Vagina (tissue), 2 donors: ENCODE measurements around the gene UBE4B. TPM values are rescaled to one million over a fixed set of nuclear protein-coding genes. Genes with fewer than 3 reads are reported as not detected.

Source experiments
- DNase-seq, 2 donors: peaks; one replicate each; pipeline ENCODE4 v3.0.0-alpha.2; 2017; ENCODE audit errors: extremely low spot score in 2 of 2
- H3K27ac ChIP-seq: fragments of 200-600 bp; sonication (generic); one replicate; pipeline ENCODE4 v1.5.1; 2019
- H3K27me3 ChIP-seq: fragments of 200-600 bp; sonication (generic); one replicate; pipeline ENCODE4 v1.5.1; 2019
- H3K36me3 ChIP-seq, 2 donors: fragments of 200-600 bp; sonication (generic); one replicate each; pipeline ENCODE4 v1.5.1; 2017 to 2019
- H3K4me1 ChIP-seq: fragments of 200-600 bp; sonication (generic); one replicate; pipeline ENCODE4 v1.5.1; 2019
- H3K4me3 ChIP-seq, 2 donors: fragments of 200-600 bp; sonication (generic); 1 replicate in 1 of 2; 2 replicates in 1 of 2; pipeline ENCODE4 v1.5.1; 2016 to 2019
- H3K9me3 ChIP-seq: fragments of 200-600 bp; sonication (generic); one replicate; pipeline ENCODE4 v1.5.1; 2019
- POLR2A ChIP-seq, 2 donors: fragments of 450-650 bp; IDR thresholded peaks; one replicate each; pipeline ENCODE4 v1.6.1; 2017; ENCODE audit warnings: antibody characterized with exemption in 2 of 2, mild to moderate bottlenecking in 2 of 2, moderate library complexity in 2 of 2
- POLR2AphosphoS5 ChIP-seq, 2 donors: sonication (generic); formaldehyde crosslinking; IDR thresholded peaks; one replicate each; pipeline ENCODE4 v1.9.0; 2017; ENCODE audit warnings: antibody characterized with exemption in 2 of 2, mild to moderate bottlenecking in 2 of 2, low read depth in 1 of 2; ENCODE audit not compliant: insufficient read depth in 1 of 2
- intact Hi-C: fragments of 100-400 bp; cut with DNase I; formaldehyde crosslinking; loops from one replicate; pipeline ENCODE4 v1.15.1; 2023
- total RNA-seq: library from RNA; depleted of rRNA; stranded (reverse); fragments of >200 nt; gene quantifications from one replicate; pipeline ENCODE4 v1.2.3, GENCODE V29; 2016
- TF ChIP-seq, protein P1 (sequence below), 3 experiments: fragments of 450-650 bp in 2 of 3; fragments of 200-600 bp in 1 of 3; sonication (generic) in 1 of 3; IDR thresholded peaks; one replicate each; pipeline ENCODE4 v1.5.1; 2017 to 2019; ENCODE audit warnings: antibody characterized with exemption in 3 of 3, mild to moderate bottlenecking in 2 of 3, moderate library complexity in 2 of 3

UBE4B gene
- total RNA-seq, 1 donor from 2014 or later, result 51.1 TPM

DNA sequence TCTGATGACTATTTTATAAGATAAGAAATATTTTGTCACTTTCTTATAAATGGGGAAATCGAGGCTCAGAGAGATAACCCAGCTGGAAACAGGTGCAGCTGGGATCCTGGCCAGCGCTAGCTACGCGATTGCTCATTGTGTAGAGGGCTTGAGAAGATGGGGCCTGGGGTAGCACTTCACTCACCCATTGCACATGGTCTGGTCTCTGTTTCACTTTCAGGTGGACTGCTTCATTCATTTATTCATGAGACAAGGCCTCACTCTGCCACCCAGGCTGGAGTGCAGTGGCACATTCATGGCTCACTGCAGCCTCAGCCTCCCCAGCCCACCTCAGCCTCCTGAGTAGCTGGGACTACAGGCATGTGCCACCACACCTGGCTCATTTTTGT, 23.8 kb downstream of the UBE4B start:
- H3K4me1 ChIP-seq, result peaks cover 62% of the 10 kb centered on the region
- H3K27me3 ChIP-seq, result no peaks in the 10 kb centered on the region
- peaks cover 0 to 3% of the 10 kb centered on the region in 2 donors for H3K36me3 ChIP-seq
- TF ChIP-seq, protein P1, sequence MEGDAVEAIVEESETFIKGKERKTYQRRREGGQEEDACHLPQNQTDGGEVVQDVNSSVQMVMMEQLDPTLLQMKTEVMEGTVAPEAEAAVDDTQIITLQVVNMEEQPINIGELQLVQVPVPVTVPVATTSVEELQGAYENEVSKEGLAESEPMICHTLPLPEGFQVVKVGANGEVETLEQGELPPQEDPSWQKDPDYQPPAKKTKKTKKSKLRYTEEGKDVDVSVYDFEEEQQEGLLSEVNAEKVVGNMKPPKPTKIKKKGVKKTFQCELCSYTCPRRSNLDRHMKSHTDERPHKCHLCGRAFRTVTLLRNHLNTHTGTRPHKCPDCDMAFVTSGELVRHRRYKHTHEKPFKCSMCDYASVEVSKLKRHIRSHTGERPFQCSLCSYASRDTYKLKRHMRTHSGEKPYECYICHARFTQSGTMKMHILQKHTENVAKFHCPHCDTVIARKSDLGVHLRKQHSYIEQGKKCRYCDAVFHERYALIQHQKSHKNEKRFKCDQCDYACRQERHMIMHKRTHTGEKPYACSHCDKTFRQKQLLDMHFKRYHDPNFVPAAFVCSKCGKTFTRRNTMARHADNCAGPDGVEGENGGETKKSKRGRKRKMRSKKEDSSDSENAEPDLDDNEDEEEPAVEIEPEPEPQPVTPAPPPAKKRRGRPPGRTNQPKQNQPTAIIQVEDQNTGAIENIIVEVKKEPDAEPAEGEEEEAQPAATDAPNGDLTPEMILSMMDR (IDR thresholded peaks at IDR 0.05), result no peak
- no peak for TF ChIP-seq POLR2AphosphoS5 (IDR thresholded peaks at IDR 0.05; ENCODE audit: insufficient read depth in 1 of 2, low read depth in 1 of 2)
- no peak for TF ChIP-seq POLR2A (IDR thresholded peaks at IDR 0.05)
- H3K4me3 ChIP-seq, result no peak overlapping the region
- peak overlapping the region; percentile 79 for H3K27ac ChIP-seq
- intact Hi-C loops, result no loop called here
- DNase-seq, result no peak
- H3K9me3 ChIP-seq, result no peaks in the 10 kb centered on the region

DNA sequence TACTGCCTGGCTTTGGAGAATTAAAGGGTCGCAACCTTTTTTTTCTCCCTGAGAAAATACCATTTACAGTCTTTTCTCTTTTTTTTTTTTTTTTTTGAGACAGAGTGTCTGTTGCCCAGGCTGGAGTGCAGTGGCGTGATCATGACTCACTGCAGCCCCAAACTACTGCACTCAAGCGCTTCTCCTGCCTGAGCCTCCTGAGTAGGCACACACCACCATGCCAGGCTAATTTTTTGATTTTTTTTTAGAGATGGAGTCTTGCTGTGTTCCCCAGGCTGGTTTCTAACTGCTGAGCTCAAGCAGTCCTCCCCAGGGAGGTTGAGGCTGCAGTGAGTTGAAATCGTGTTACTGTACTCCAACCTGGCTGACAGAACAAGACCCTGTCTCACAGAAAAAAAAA, 24.6 kb downstream of the UBE4B start:
- H3K4me1 ChIP-seq, result peaks cover 60% of the 10 kb centered on the region
- DNase-seq, result no peak
- H3K27ac ChIP-seq, result peak overlapping the region; percentile 79
- H3K36me3 ChIP-seq, result peaks cover 0 to 3% of the 10 kb centered on the region in 2 donors
- H3K27me3 ChIP-seq, result no peaks in the 10 kb centered on the region
- TF ChIP-seq POLR2AphosphoS5 (IDR thresholded peaks at IDR 0.05; ENCODE audit: insufficient read depth in 1 of 2, low read depth in 1 of 2) (peak in 1 of 2 donors; percentile 31), POLR2A (IDR thresholded peaks at IDR 0.05) (no peak)
- TF ChIP-seq, protein P1 (IDR thresholded peaks at IDR 0.05), result no peak
- H3K9me3 ChIP-seq, result no peaks in the 10 kb centered on the region
- H3K4me3 ChIP-seq, result no peak overlapping the region
- intact Hi-C loops, result no loop called here

DNA sequence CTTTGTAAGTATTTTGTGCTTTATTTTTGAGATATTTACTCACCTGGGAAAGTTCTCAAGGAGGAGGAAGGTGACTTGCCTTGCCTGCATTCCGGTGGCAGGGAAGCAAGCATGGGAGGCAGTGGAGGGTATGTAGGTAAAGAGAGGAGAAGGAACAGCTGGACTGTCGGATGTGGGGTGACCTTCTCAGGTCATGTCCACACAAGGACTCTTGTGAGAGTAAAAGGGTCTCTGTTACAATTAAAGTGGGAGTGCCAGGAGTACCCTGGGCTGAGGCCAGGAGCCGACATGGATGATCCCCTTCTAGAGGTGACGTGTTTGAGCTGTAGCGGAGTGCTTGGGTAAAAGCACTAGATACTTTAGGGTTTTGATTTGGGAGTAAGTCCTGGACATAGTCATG, 25.0 kb downstream of the UBE4B start:
- Histone ChIP-seq H3K27ac (peak overlapping the region; percentile 77), H3K4me3 (no peak overlapping the region), H3K9me3 (no peaks in the 10 kb centered on the region), H3K36me3 (peaks cover 0 to 3% of the 10 kb centered on the region in 2 donors), H3K27me3 (no peaks in the 10 kb centered on the region), H3K4me1 (peaks cover 60% of the 10 kb centered on the region)
- intact Hi-C loops, result no loop called here
- TF ChIP-seq POLR2A (IDR thresholded peaks at IDR 0.05) (no peak), POLR2AphosphoS5 (IDR thresholded peaks at IDR 0.05; ENCODE audit: insufficient read depth in 1 of 2, low read depth in 1 of 2) (no peak)
- TF ChIP-seq, protein P1 (IDR thresholded peaks at IDR 0.05), result no peak
- no peak for DNase-seq

DNA sequence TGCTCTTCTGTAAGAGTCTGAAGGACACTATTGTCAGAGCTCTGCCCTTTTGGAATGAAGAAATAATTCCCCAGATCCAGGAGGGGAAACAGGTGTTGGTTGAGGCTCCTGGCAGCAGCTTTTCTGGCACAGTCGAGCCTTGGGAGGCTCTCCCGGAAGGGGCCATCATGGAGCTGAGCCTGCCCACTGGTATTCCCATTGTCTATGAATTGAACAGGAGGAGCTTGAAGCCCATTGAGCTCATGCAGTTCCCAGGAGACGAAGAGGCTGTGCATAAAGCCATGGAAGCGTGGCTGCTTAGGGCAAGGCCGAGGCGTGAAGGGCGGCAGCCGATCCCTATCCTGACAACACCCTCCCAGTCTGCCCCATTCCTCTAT, 26.6 kb downstream of the UBE4B start:
- Histone ChIP-seq H3K27me3 (no peaks in the 10 kb centered on the region), H3K4me3 (no peak overlapping the region), H3K4me1 (peaks cover 76% of the 10 kb centered on the region), H3K9me3 (no peaks in the 10 kb centered on the region), H3K27ac (no peak overlapping the region), H3K36me3 (peaks cover 0 to 3% of the 10 kb centered on the region in 2 donors)
- DNase-seq, result no peak
- intact Hi-C loops, result no loop called here
- TF ChIP-seq, protein P1 (IDR thresholded peaks at IDR 0.05), result no peak
- no peak for TF ChIP-seq POLR2A (IDR thresholded peaks at IDR 0.05)
- no peak for TF ChIP-seq POLR2AphosphoS5 (IDR thresholded peaks at IDR 0.05; ENCODE audit: insufficient read depth in 1 of 2, low read depth in 1 of 2)

DNA sequence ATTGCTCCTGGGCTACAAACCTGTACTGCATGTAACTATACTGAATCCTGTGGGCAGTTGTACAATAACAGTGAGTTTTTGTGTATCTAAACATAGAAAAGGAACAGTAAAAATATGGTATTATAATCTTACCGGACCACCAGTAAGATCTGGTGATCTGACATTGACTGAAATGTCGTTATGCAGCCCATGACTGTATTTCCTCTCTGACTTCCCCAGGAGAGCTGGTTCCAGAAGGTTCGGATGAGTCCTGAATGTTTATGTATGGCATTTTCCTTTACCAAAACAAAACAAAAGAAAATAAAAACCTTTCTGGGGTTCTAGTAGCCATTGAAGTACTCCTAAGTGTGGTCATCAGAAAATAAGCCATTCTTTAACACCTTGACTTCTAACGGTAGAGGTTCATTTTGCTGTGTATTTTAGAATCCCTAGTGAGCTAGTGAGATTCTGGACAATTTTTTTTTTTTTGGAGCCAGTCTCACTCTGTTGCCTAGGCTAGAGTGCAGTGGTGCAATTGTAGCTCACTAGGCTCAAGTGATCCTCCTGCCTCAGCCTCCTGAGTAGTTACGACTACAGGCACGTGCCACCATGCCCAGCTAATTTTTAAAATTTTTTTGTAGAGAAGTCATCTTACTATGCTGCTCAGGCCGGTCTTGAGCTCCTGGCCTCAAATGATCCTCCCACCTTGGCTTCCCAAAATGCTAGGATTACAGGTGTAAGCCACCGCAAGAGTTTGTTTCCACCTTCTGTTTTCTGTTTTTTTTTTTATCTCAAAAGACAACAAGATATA, 27.7 kb downstream of the UBE4B start:
- peaks cover 0 to 3% of the 10 kb centered on the region in 2 donors for H3K36me3 ChIP-seq
- intact Hi-C loops, result no loop called here
- H3K4me3 ChIP-seq, result no peak overlapping the region
- no peak for TF ChIP-seq POLR2A (IDR thresholded peaks at IDR 0.05)
- TF ChIP-seq POLR2AphosphoS5 (IDR thresholded peaks at IDR 0.05; ENCODE audit: insufficient read depth in 1 of 2, low read depth in 1 of 2), result no peak
- TF ChIP-seq, protein P1 (IDR thresholded peaks at IDR 0.05), result no peak
- H3K4me1 ChIP-seq, result peaks cover 83% of the 10 kb centered on the region
- H3K27me3 ChIP-seq, result no peaks in the 10 kb centered on the region
- no peak for DNase-seq
- H3K27ac ChIP-seq, result no peak overlapping the region
- H3K9me3 ChIP-seq, result no peaks in the 10 kb centered on the region
